GM19240 (cell line): ENCODE measurements around the gene ERGIC1.

ENCODE experiments used
- DNase-seq: peaks from one replicate; pipeline ENCODE4 v3.0.0; 2011; ENCODE audit warnings: low spot score; ENCODE audit not compliant: insufficient read length

The ERGIC1 gene

GRCh38 chr5:172899436-172899835, 65.4 kb downstream of the ERGIC1 start:
- DNase-seq, result no peak

GRCh38 chr5:172901012-172901780, 67.1 kb downstream of the ERGIC1 start:
- DNase-seq, result no peak

- DNase-seq, result no peak
These were observed 67.9 kb downstream of the ERGIC1 start for GRCh38 chr5:172901788-172902496.

GRCh38 chr5:172902497-172903472, 68.7 kb downstream of the ERGIC1 start:
- no peak for DNase-seq

GRCh38 chr5:172903790-172904189, 69.7 kb downstream of the ERGIC1 start:
- no peak for DNase-seq

- no peak for DNase-seq
These were observed 70.2 kb downstream of the ERGIC1 start for GRCh38 chr5:172904312-172904642.

- no peak for DNase-seq
These were observed 70.7 kb downstream of the ERGIC1 start for GRCh38 chr5:172904643-172905345.

- DNase-seq, result no peak
These were observed 71.5 kb downstream of the ERGIC1 start for GRCh38 chr5:172905346-172906140.

- DNase-seq, result peak; percentile 41
These were observed 72.4 kb downstream of the ERGIC1 start for GRCh38 chr5:172906436-172906835.

GRCh38 chr5:172906888-172907287, 72.8 kb downstream of the ERGIC1 start:
- DNase-seq, result no peak

- no peak for DNase-seq
These were observed 73.6 kb downstream of the ERGIC1 start for GRCh38 chr5:172907657-172908056.

GRCh38 chr5:172908662-172909061, 74.6 kb downstream of the ERGIC1 start:
- no peak for DNase-seq

- no peak for DNase-seq
These were observed 76.0 kb downstream of the ERGIC1 start for GRCh38 chr5:172909931-172910502.

- DNase-seq, result peak; percentile 27
These were observed 77.0 kb downstream of the ERGIC1 start for GRCh38 chr5:172910828-172911627.

- DNase-seq, result no peak
These were observed 77.5 kb downstream of the ERGIC1 start for GRCh38 chr5:172911628-172911880.

- DNase-seq, result no peak
These were observed 77.9 kb downstream of the ERGIC1 start for GRCh38 chr5:172911976-172912375.

GRCh38 chr5:172913117-172913850, 79.2 kb downstream of the ERGIC1 start:
- DNase-seq, result no peak

GRCh38 chr5:172915514-172915913, 81.5 kb downstream of the ERGIC1 start:
- no peak for DNase-seq
